Measurements from ENCODE around the gene BRAF.

GRCh38 chr7:140732416-140732815, 192.3 kb downstream of the BRAF start:
- no peak for TF ChIP-seq CTCF (IDR thresholded peaks at IDR 0.05)
- TF ChIP-seq POLR2AphosphoS5 (IDR thresholded peaks at IDR 0.05; ENCODE audit: insufficient read depth in 1 of 2, low read depth in 1 of 2), result no peak
- no peak for TF ChIP-seq POLR2A (IDR thresholded peaks at IDR 0.05)
